GM18508 (cell line): Measurements from ENCODE around the gene LOXL4.

Experiments
- ATAC-seq: cut with Tn5 transposase; IDR thresholded peaks from one replicate; pipeline ENCODE4 v1.9.1; 2021; ENCODE audit warnings: moderate number of reproducible peaks; ENCODE audit not compliant: insufficient read depth, unreplicated experiment

Gene LOXL4

GRCh38 chr10:98265403-98266378 is 2.3 kb downstream of the LOXL4 start:
- no peak for ATAC-seq

- no peak for ATAC-seq
These were observed 3.5 kb downstream of the LOXL4 start for GRCh38 chr10:98264378-98265065.

GRCh38 chr10:98263088-98263487 is 4.9 kb downstream of the LOXL4 start:
- ATAC-seq, result no peak

GRCh38 chr10:98262571-98262970 is 5.4 kb downstream of the LOXL4 start:
- ATAC-seq, result no peak

- ATAC-seq, result no peak
These were observed 6.3 kb downstream of the LOXL4 start for GRCh38 chr10:98261436-98262277.

- ATAC-seq, result no peak
These were observed 7.2 kb downstream of the LOXL4 start for GRCh38 chr10:98260752-98261151.

GRCh38 chr10:98260350-98260749 is 7.6 kb downstream of the LOXL4 start:
- ATAC-seq, result no peak

- no peak for ATAC-seq
These were observed 8.2 kb downstream of the LOXL4 start for GRCh38 chr10:98259606-98260315.

- no peak for ATAC-seq
These were observed 9.1 kb downstream of the LOXL4 start for GRCh38 chr10:98258683-98259454.

- no peak for ATAC-seq
These were observed 10.0 kb downstream of the LOXL4 start for GRCh38 chr10:98257961-98258360.

- ATAC-seq, result no peak
These were observed 10.8 kb downstream of the LOXL4 start for GRCh38 chr10:98257198-98257597.

GRCh38 chr10:98256692-98257091 is 11.3 kb downstream of the LOXL4 start:
- ATAC-seq, result no peak

- no peak for ATAC-seq
These were observed 12.7 kb downstream of the LOXL4 start for GRCh38 chr10:98255146-98255877.

GRCh38 chr10:98254234-98254974 is 13.6 kb downstream of the LOXL4 start:
- no peak for ATAC-seq

GRCh38 chr10:98253499-98253898 is 14.5 kb downstream of the LOXL4 start:
- no peak for ATAC-seq

- no peak for ATAC-seq
These were observed 15.5 kb downstream of the LOXL4 start for GRCh38 chr10:98252464-98252863.

GRCh38 chr10:98251399-98251798 is 16.6 kb downstream of the LOXL4 start:
- ATAC-seq, result no peak

GRCh38 chr10:98249134-98249533 is 18.9 kb downstream of the LOXL4 start:
- ATAC-seq, result no peak
